Activated CD4-positive, alpha-beta T cell treated with anti-CD3 and anti-CD28 coated beads, Interleukin-2, amount 50 U/mL, for 24 hours (primary cell): ENCODE data around the gene CBY1.

Source experiments
- DNase-seq, 2 donors: peaks; one replicate each; pipeline ENCODE4 v3.0.0-alpha.2; 2020; ENCODE audit warnings: low read depth in 1 of 2, low spot score in 1 of 2

Gene CBY1

DNA sequence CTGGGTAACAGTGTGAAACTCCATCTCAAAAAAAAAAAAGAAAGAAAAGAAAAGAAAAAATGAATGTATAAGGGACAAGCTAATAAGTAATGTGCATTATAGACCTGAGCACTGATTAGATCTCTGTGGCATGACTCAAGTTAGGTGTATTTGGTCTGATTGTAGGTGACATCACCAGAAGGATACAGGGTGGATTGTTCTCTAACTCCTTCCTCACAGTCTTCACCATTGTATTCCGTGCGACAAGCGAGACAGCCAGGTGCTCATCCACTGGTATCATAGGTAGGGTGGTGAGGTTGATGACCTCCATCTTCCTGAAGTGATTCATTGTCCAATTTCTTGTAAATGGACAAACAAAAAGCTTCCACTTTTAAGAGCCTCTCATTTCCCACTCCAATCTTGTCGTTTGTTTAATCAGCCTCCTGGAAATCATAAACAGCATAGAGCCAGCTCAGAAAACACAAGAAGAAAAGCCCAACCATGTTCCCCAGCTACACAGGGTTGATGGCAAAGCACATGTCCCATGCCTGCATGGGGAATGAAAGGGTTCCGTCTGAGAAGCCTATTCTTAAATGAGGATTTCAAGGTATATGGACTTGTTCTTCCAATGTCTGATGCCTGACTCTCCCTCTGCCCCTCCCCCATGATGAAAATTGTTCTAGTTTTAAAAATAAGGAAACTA is 6.5 kb upstream of the CBY1 start:
- no peak for DNase-seq

DNA sequence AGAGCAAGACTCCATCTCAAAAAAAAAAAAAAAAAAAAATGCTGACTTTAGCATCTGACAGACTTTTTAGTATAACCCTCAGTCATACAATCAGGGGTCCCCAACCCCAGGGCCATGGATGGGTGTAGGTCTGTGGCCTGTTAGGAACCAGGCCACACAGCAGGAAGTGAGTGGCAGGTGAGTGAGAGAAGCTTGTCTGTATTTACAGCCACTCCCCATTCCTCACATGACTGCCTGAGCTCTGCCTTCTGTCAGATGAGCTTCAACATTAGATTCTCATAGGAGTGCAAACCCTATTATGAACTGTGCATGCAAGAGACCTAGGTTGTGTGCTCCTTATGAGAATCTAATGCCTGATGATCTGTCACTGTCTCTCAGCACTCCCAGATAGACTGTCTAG is 3.6 kb upstream of the CBY1 start:
- DNase-seq, result no peak

DNA sequence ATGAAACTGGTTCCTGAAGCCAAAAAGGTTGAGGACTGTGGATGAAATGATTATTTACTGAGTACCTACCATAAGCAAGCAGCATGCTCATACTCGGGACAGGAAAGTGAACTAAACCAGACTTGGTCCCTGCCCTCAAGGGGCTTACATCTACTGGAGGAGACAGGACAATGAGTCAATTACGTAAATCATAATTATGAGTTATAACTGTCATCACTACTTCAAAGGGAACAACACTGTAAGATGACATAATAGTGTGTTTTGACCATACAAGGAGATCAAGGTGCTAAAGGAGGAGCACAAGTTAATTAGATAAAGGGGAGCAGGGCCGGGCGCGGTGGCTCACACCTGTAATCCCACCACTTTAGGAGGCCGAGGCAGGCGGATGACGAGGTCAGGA is 2.7 kb upstream of the CBY1 start:
- no peak for DNase-seq

DNA sequence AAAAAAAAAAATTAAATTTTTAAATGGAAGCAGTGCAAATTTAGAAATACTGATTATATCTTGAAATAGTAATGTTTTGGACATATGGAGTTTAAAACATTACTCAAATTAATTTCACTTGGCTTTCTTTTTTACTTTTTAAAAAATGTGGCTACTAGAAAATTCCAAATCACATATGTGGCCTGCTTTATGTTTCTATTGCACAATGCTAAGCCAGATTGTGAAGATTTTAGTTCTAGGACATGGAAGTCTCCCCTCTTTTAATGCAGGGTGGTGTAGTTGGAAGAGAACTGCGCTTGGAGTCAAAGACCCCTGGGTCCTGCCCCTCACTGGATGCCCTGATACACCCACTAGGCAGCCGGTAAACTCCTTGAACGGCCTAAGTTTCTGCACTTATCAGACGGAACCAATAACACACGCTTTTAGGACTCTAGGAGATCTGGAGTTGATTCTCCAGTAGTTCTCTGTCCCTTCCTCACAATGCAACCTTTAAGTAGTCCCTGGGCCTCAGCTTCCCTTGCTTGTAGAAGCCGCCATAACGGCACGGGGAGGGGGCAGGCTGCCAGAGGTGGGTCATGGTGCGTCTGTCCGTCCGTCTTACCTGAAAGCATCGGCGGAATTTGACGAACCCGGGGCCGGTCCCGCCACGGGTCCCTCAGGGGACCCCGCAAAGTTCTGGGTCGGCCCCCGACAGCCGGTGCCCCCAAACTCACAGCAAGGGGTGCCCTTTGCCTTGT is 751 bp upstream of the CBY1 start:
- DNase-seq, result no peak

DNA sequence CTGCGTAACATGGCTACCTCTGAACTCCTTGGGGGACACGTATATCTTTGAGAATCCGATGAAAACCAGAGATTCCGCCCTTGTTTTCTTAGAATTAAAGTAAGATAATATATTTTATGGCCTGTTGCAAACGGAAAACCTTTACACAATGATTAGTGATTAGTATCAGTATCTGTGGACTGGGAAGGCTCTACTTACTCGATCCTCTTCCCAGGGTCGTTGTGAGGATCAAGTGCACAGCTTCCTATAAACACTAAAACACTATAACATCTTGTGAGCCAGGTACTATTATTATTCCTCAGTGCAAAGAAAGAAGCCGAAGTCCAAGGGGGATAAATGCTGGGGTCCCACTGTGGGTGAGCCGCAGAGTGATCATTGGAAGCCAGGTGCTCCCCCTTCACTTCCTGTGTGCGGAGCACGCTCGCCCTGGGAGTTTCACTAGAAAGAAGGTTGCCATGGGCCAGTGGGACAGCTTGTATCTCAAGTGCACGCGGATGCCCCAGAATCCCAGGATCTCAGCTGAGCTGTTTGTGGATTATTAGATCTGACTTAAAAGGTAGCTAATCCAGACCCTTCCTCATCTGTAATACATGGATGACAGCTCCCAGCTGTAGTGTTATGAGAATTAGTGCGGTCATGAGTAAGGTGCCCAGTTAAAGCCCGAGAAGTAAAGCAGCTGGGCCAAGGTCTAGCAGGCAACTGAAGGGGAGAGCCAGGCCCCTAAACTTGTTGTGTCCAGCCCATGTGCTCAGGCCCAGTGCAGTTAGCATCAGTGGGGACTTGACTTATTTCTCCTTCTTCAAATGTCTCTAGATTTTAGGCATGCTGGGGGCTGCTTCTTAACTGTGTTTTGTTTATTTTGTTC is 839 bp downstream of the CBY1 start:
- peak; percentile 4 to 10 for DNase-seq

DNA sequence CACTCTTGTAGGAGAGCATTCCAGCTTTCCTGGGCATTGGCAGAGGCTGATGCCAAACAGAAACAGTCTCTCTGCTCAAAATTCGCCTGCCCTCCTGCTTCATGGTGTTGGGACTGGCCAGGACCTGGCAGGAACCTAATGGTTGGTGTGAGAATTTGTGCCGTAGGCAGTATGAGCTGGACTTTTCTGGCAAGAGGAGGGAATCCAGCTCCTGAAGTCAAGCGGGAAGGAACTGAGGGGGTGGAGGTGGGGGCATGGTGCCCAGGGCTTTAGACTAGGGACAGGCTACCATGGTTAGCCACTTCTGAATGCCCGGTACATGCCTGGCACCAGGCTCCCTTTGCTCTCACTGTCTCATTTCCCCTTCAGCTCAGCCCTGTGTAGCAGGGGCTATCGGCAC is 18.4 kb downstream of the CBY1 start:
- DNase-seq, result no peak

DNA sequence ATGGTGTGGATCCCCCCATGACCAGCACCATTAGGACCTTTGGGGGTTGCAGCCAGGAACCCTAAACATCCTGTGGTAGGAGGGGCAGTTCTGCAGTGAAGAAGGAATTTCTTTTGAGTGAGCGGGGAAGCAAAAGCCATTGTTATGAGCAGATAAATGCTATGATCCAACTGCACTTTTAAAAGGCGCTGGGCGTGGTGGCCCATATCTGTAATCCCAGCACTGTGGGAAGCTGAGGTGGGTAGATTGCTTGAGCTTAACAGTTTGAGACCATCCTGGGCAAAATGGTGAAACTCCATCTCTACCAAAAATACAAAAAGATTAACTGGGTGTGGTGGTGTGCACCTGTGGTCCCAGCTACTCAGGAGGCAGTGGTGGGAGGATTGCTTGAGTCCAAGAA is 19.4 kb downstream of the CBY1 start:
- DNase-seq, result no peak

DNA sequence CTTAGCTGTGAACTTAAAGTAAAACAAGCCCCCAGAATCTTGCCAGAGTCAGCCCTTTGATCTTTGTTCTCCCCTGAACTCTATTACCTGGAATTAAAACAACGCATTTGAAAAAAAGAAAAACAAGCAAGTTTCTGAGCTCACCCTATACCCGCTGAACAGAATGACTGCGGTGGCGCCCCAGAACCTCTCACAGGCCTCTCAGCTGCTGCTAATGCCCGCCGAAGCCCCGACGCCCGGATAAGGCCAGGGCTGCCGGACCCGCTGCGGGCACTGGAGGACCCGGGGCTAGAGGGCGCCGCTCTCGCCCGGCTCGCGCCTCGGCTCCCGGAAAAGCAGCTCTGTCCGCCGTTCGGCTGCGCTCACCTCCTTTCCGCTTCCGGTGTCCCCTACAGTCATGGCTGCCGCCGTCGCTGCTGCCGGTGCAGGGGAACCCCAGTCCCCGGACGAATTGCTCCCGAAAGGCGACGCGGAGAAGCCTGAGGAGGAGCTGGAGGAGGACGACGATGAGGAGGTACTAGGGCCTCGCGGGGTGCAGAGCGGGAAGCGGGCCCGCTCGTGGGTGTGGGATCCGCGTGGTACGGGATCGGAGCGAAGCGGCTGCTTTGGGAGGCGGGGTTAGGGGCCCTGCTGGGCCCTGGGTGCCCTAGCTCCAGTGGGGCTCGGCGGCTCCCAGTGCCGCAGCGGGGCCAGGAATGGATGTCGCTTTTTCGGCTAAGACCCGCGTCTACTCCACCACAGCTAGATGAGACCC is 25.3 kb downstream of the CBY1 start, which contains the start of gene TOMM22:
Gene TOMM22, plus strand, starts transcription at position 376 of the 754 bp plus-strand sequence. Its CDS starts 22 bp downstream, at position 398.
- DNase-seq, result peak; percentile 65 to 80

DNA sequence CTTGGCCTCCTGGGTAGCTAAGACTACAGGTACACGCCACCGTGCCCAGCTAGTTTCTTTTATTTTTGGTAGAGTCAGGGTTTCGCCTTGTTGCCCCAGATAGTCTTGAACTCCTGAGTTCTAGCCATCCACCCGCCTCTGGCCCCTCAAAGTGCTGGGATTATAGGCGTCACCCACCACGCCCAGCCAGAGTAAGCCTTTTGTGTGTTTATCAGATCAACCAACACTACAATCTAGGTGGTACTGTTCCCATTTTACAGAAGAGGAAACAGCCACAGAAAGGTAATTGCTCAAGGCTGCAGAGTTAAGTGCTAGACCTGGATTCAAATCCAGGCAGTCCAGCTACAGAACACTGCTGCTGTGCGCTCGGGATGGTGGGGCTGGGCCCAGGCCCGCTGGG is 28.5 kb downstream of the CBY1 start:
- no peak for DNase-seq

DNA sequence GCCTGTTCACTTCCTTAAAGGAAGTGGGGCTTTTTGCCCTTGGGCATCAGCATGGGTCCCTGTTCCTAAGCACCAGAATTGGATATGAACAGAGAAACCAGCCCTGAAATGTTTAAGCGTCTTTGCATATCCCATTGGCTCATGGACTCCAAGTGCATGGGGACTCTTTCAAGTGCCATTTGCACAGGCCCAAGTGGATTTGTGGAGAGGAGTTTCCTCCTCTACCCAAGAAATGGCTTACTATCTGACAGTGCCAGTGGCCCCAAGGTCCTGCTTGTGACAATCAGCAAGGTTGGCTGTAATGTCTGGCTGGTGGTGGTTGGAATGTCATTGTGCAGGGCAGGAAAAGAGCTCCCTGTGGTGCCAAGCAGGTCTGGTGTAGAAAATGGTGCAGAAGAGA is 29.3 kb downstream of the CBY1 start:
- DNase-seq, result no peak

DNA sequence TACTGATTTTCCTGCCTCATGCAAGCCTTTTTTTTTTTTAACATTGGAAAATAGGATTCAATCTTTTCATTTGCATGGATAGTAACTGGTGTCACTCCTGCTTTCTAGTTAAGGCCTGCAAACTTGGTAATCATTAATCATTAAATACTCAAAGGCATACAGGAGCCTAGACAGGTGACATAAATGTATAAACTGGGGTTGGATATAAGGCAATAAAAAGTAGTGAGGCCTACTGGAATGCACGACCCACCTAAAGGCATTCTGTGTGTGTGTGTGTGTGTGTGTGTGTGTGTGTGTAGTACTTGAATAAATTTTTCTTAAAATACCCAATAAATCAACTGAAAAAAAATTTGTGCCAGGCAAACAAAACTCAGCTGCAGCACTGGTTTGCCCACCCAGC is 33.2 kb downstream of the CBY1 start:
- no peak for DNase-seq

DNA sequence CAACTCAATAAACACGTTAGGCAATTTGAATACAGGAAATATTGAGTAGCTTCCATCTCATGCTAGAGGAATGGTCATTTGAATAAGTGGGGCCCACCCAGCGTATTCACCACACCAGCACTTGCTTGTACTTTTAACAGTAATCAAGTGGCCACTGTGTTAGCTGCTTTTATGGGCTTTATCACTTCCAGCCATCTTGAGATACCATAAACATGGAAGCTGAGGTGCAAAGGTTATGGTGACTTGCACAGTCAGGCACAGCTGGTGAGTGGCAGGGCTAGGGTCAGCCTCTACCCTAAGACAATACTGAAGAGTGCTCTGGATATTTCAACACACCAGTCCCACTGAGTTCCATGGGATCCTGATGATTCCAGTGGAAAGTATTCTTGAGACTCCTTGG is 37.6 kb downstream of the CBY1 start:
- DNase-seq, result no peak

DNA sequence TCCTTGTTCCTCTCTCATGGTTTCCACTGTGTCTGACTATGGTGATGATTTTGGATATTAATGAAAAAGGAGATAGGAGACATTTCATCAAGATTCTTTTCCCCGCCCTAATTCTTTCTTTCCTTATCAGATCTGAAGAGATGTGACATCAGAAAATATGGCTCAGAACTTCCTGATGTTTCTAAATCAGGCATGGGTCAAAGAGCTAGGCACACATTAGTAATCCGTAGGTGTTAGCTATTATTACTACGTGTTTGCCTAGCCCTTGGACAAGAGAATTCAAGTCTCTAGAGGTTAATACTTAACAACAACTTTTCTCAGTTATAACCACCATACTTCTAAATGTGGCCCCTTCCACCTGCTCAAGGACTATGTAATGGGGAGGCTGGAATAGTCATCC is 38.5 kb downstream of the CBY1 start:
- no peak for DNase-seq

DNA sequence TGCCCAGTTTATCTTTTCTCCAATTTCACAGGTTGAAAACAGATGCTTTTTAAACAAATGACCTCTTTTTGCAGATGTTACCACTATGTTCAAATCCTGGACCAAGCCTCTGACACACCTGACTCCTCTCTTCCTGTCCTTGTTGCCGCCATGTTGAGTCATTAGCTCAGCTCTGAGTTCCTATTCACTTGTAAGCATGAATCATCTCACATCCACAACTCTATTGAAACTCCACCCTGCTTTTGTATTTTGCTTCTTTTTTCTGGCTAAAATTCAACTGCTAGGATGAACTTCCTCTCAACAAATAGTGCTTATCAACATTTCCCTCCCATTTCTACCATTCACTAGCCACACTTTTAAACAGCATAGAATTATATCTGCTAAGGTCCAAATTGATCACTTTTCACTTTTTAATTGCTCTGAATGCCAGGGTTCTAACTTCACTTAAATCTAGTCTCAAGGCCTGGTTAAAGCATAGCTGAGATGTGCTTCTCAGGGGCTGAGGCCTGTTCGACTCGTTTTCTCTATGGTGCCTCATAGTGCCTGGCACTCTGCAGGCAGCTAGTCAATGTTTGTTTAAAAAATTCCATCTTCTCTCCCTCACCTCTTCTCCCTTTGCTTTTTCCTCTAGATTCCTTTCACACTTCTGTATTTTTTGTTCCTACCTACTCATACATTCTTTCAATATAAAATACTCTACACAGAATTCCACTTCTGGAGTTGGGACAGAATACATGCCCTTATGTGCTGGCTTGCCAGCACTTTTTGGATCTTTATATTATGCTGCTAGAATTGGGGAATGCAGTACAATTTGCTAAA is 40.4 kb downstream of the CBY1 start:
- peak in 1 of 2 donors; percentile 46 for DNase-seq

DNA sequence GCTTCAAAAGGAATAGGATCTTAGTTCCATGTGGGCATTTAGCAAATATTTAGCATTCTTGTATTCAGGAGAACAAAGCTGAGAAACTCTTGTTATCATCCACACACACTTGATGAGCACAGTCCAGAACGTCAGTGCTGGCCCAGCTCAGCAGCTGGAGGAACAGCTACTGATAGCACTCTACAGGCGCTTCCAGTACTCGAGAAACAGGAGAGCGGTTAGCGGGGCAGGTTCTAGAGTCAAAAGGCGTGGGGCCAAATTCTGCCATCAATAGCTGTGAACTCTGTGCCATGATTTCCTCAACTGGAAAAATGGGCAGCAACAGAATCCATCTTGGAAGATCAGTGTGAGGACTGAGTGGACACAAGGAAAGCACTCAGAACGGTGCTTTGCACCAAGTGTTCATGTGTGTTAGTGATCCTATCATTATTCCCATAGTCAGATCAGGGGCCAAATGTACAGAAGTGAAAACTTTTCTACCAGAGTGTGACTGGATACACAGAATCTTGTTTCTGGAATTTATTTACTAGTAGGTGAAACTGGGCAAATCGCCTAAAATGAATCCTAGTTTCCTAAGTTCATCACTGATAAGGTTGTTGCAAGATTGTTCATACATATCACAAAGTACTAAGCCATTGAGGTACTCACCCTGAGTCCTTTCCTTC is 41.1 kb downstream of the CBY1 start:
- no peak for DNase-seq

DNA sequence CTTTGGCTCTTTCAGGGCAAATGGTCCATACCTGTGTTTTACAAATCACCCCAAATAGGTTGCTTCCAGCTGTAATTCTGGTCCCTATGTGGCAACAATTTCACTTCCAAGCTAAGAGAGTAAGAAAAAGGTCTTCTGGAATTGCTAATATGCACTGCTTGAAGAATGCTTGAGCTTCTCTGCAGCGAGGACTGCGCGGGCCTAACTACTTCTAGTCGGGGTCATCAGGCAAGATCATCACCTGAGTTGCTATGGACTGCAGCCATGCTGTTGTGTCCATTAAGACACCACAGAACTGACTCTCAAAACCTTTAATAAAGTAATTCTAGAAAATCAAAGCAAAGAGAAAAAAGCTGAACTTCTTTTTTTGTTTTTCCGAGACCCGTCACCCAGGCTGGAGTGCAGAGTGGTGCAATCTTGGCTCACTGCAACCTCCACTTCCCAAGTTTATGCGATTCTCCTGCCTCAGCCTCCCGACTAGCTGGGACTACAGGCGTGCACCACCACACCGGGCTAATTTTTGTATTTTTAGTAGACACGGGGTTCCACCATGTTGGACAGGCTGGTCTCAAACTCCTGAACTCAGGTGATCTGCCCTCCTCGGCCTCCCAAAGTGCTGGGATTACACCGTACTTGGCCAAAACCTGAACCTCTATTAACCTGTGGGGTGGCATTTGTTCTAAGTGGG is 42.1 kb downstream of the CBY1 start:
- DNase-seq, result no peak

DNA sequence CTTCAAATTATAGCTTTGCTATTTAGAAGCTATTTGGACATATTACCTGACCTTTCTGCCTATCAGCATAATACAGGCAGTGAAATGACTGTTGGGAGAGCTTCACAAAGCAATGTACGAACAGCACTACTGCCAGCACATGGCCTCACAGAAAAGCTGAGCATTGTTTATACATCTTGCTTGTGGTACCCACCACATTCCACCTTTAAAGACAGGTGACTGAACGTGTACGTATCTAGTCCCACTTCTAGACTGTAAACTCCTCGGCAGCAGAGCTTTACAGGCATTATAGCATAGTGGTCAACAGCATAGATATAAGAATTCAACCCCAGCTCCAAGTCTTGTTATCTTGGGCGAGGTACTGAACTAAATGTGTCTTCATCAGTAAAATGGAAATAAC is 42.7 kb downstream of the CBY1 start:
- DNase-seq, result no peak

DNA sequence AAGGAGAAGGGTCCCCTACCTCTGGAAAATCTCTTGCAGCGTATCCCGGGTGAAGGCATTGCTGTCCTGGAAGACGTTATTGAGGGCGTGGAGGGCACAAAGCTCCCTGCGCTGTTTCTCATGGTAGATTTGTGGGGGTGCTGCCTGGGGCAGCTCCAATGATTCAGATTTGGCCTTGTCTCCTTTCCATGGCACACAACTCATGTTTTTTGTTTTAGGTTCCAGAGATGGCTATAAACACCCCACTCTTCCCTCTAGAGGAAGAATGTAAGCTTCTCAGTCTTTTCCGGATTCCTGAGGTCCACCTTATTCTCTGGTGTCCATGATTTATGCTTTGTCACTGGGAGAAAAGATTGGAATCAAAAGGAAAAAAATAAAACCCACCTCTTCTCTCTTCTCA is 43.3 kb downstream of the CBY1 start:
- DNase-seq, result no peak

DNA sequence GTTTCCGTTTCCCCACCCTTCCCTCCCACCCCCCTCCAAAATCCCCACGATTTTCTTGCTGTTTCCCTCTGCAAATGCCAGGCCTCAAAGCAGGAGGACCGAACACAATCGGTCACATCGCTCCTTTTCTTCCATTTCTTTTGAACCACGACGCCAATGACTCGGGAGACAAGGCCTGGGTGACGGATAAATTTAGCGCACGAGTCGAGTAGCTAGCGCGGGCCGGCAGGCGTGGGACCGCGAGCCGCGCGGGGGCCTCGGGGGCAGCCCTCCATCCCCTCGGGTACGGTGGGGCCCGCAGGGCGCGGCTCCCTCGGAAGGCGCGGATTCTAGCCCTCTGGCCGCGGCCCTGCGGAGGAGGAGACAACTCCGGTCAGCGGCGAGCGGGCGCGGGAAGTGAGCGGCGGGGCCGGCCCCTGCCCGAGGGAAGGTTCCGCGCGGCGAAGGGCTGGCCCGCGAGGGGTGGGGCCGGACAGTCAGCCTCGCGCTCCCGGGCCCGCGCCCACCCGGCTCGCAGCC is 43.9 kb downstream of the CBY1 start:
- peak in 1 of 2 donors; percentile 7 for DNase-seq
